GM12878 (cell line): ENCODE data around the gene CHRNB2. TPM values are rescaled to one million over a fixed set of nuclear protein-coding genes. Genes with fewer than 3 reads are reported as not detected.

Experiments
- BRCA1 ChIP-seq: IDR thresholded peaks from 2 replicates; pipeline ENCODE4 v1.6.1; 2011; ENCODE audit warnings: low read depth, low read length, improper control_type of control experiment
- CBFB ChIP-seq: IDR thresholded peaks from 2 replicates; pipeline ENCODE4 v1.6.1; 2016; ENCODE audit warnings: antibody characterized with exemption, low read depth
- CREM ChIP-seq: IDR thresholded peaks from 2 replicates; pipeline ENCODE4 v1.6.1; 2014; ENCODE audit warnings: antibody characterized with exemption, low read depth
- FOXK2 ChIP-seq: fragments of 450-650 bp; IDR thresholded peaks from 2 replicates; pipeline ENCODE4 v1.6.1; 2017; ENCODE audit warnings: mild to moderate bottlenecking, moderate library complexity
- IKZF2 ChIP-seq, 2 experiments: fragments of 450-650 bp; IDR thresholded peaks; 2 replicates each; pipeline ENCODE4 v1.6.1; 2017; ENCODE audit warnings: mild to moderate bottlenecking in 2 of 2, moderate library complexity in 2 of 2
- JUNB ChIP-seq: IDR thresholded peaks from 2 replicates; pipeline ENCODE4 v1.6.1; 2016; ENCODE audit warnings: antibody characterized with exemption, mild to moderate bottlenecking
- MTA2 ChIP-seq: fragments of 450-650 bp; IDR thresholded peaks from 2 replicates; pipeline ENCODE4 v1.6.1; 2016; ENCODE audit warnings: low read depth, mild to moderate bottlenecking, moderate library complexity
- MTA3 ChIP-seq: IDR thresholded peaks from 2 replicates; pipeline ENCODE4 v1.6.1; 2012; ENCODE audit warnings: low read length, inconsistent platforms, borderline replicate concordance
- NFYB ChIP-seq: IDR thresholded peaks from 2 replicates; pipeline ENCODE4 v1.6.1; 2011; ENCODE audit warnings: low read depth, mild to moderate bottlenecking, low read length, improper control_type of control experiment, moderate library complexity; ENCODE audit not compliant: insufficient read depth
- NR2C1 ChIP-seq: fragments of 450-650 bp; IDR thresholded peaks from 2 replicates; pipeline ENCODE4 v1.6.1; 2017; ENCODE audit warnings: antibody characterized with exemption, mild to moderate bottlenecking, moderate library complexity
- RCOR1 ChIP-seq: conservative IDR thresholded peaks from 2 replicates; pipeline ENCODE4 v1.6.1; 2012; ENCODE audit warnings: low read depth, low read length, improper control_type of control experiment
- RFX5 ChIP-seq: IDR thresholded peaks from 2 replicates; pipeline ENCODE4 v1.6.1; 2011; ENCODE audit warnings: low read depth, low read length, improper control_type of control experiment
- SREBF2 ChIP-seq: IDR thresholded peaks from 2 replicates; pipeline ENCODE4 v1.6.1; 2012; ENCODE audit warnings: mild to moderate bottlenecking, low read length
- SRF ChIP-seq, 2 experiments: IDR thresholded peaks; 2 replicates each; pipeline ENCODE4 v1.6.1; 2011; ENCODE audit warnings: low read depth in 2 of 2, low read length in 2 of 2, mild to moderate bottlenecking in 1 of 2, moderate library complexity in 1 of 2
- TARDBP ChIP-seq: IDR thresholded peaks from 2 replicates; pipeline ENCODE4 v1.6.1; 2016; ENCODE audit warnings: borderline replicate concordance
- ZBED1 ChIP-seq: IDR thresholded peaks from 2 replicates; pipeline ENCODE4 v1.6.1; 2016; ENCODE audit warnings: borderline replicate concordance
- ZNF24 ChIP-seq: fragments of 450-650 bp; IDR thresholded peaks from 2 replicates; pipeline ENCODE4 v1.6.1; 2017; ENCODE audit warnings: antibody characterized with exemption, mild to moderate bottlenecking
- ZNF622 ChIP-seq: fragments of 450-650 bp; IDR thresholded peaks from 2 replicates; pipeline ENCODE4 v1.6.1; 2017; ENCODE audit warnings: mild to moderate bottlenecking, inconsistent platforms
- polyA plus RNA-seq, 11 experiments: library from polyadenylated mRNA; depleted of rRNA in 4 of 11; unstranded in 6 of 11; stranded (reverse) in 5 of 11; fragments of >200 nt; fragmentation: Nextera tagmentation in 4 of 11; fragmentation: Illumina TruSeq in 1 of 11; extraction: Ambion mirVana in 4 of 11; extraction: Trizol in 1 of 11; gene quantifications; 1 replicate in 1 of 11; 2 replicates in 10 of 11; pipeline versions ENCODE4 v1.2.1 to v1.2.3, GENCODE V29; 2011 to 2016; ENCODE audit warnings: inconsistent platforms in 2 of 11, missing spikeins in 2 of 11, low read depth in 1 of 11
- total RNA-seq, 4 experiments: library from RNA; depleted of rRNA in 3 of 4; stranded (reverse); fragments of >200 nt in 3 of 4; fragmentation: Illumina TruSeq in 1 of 4; extraction: Trizol in 1 of 4; gene quantifications; 2 replicates each; pipeline versions ENCODE4 v1.2.1 to v1.2.3, GENCODE V29; 2013 to 2021
- TF ChIP-seq, protein P1 (sequence below): fragments of 450-650 bp; conservative IDR thresholded peaks from 2 replicates; pipeline ENCODE4 v1.6.1; 2017; ENCODE audit warnings: mild to moderate bottlenecking, moderate library complexity
- TF ChIP-seq, protein P2 (sequence below): IDR thresholded peaks from 2 replicates; pipeline ENCODE4 v1.6.1; 2012; ENCODE audit warnings: improper control_type of control experiment, low read depth, low read length; ENCODE audit not compliant: insufficient replicate concordance
- TF ChIP-seq, protein P3 (sequence below): fragments of 150-350 bp; IDR thresholded peaks from 2 replicates; pipeline ENCODE4 v1.6.1; 2014; ENCODE audit warnings: mild to moderate bottlenecking, low read depth, low read length

Gene CHRNB2
- total and polyA plus RNA-seq, 10 of the 15 experiments (the other 5 are each of a cell fraction or from before 2014, with no cell fraction given): 0.01 to 0.11 (median 0.03) TPM; not detected in 6

GRCh38 chr1:154558720-154559465 is 8.7 kb upstream of the CHRNB2 start (continued):
- TF ChIP-seq FOXK2 (peak; percentile 80; the same call in 1 of the 2 replicates), MTA2 (no peak), JUNB (no peak), TARDBP (peak; percentile 94; the same call in 1 of the 2 replicates), ZNF24 (no peak), RCOR1 (no peak), IKZF2 (IDR thresholded peaks at IDR 0.05) (peak; percentile 68 to 75), RFX5 (no peak), NFYB (peak; percentile 19; the same call in 1 of the 2 replicates), SRF (IDR thresholded peaks at IDR 0.05; ENCODE audit: low read depth in 2 of 2, low read length in 2 of 2) (no peak), ZBED1 (0 out of 2 replicates have a peak, but pooled peaks have one; percentile 11), BRCA1 (no peak), CBFB (no peak), ZNF622 (no peak), SREBF2 (no peak), NR2C1 (peak; percentile 48), CREM (peak; percentile 94), MTA3 (no peak)
- TF ChIP-seq, protein P1, sequence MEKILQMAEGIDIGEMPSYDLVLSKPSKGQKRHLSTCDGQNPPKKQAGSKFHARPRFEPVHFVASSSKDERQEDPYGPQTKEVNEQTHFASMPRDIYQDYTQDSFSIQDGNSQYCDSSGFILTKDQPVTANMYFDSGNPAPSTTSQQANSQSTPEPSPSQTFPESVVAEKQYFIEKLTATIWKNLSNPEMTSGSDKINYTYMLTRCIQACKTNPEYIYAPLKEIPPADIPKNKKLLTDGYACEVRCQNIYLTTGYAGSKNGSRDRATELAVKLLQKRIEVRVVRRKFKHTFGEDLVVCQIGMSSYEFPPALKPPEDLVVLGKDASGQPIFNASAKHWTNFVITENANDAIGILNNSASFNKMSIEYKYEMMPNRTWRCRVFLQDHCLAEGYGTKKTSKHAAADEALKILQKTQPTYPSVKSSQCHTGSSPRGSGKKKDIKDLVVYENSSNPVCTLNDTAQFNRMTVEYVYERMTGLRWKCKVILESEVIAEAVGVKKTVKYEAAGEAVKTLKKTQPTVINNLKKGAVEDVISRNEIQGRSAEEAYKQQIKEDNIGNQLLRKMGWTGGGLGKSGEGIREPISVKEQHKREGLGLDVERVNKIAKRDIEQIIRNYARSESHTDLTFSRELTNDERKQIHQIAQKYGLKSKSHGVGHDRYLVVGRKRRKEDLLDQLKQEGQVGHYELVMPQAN: peak; percentile 66
- TF ChIP-seq, protein P2, sequence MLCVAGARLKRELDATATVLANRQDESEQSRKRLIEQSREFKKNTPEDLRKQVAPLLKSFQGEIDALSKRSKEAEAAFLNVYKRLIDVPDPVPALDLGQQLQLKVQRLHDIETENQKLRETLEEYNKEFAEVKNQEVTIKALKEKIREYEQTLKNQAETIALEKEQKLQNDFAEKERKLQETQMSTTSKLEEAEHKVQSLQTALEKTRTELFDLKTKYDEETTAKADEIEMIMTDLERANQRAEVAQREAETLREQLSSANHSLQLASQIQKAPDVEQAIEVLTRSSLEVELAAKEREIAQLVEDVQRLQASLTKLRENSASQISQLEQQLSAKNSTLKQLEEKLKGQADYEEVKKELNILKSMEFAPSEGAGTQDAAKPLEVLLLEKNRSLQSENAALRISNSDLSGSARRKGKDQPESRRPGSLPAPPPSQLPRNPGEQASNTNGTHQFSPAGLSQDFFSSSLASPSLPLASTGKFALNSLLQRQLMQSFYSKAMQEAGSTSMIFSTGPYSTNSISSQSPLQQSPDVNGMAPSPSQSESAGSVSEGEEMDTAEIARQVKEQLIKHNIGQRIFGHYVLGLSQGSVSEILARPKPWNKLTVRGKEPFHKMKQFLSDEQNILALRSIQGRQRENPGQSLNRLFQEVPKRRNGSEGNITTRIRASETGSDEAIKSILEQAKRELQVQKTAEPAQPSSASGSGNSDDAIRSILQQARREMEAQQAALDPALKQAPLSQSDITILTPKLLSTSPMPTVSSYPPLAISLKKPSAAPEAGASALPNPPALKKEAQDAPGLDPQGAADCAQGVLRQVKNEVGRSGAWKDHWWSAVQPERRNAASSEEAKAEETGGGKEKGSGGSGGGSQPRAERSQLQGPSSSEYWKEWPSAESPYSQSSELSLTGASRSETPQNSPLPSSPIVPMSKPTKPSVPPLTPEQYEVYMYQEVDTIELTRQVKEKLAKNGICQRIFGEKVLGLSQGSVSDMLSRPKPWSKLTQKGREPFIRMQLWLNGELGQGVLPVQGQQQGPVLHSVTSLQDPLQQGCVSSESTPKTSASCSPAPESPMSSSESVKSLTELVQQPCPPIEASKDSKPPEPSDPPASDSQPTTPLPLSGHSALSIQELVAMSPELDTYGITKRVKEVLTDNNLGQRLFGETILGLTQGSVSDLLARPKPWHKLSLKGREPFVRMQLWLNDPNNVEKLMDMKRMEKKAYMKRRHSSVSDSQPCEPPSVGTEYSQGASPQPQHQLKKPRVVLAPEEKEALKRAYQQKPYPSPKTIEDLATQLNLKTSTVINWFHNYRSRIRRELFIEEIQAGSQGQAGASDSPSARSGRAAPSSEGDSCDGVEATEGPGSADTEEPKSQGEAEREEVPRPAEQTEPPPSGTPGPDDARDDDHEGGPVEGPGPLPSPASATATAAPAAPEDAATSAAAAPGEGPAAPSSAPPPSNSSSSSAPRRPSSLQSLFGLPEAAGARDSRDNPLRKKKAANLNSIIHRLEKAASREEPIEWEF: no peak
- TF ChIP-seq, protein P3, sequence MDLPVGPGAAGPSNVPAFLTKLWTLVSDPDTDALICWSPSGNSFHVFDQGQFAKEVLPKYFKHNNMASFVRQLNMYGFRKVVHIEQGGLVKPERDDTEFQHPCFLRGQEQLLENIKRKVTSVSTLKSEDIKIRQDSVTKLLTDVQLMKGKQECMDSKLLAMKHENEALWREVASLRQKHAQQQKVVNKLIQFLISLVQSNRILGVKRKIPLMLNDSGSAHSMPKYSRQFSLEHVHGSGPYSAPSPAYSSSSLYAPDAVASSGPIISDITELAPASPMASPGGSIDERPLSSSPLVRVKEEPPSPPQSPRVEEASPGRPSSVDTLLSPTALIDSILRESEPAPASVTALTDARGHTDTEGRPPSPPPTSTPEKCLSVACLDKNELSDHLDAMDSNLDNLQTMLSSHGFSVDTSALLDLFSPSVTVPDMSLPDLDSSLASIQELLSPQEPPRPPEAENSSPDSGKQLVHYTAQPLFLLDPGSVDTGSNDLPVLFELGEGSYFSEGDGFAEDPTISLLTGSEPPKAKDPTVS: no peak
